ENCODE measurements around the gene FNDC8. TPM values are rescaled to one million over a fixed set of nuclear protein-coding genes. Genes with fewer than 3 reads are reported as not detected.

Gene FNDC8
- 0.33 TPM for polyA plus RNA-seq (2012; ENCODE audit: insufficient read length, low read depth)

GRCh38 chr17:35121315-35121714, at the start of gene FNDC8:
TSS of gene FNDC8 (plus strand) at chr17:35121615. CDS start at chr17:35121694, 79 bp downstream.
- no peak for TF ChIP-seq REST (IDR thresholded peaks at IDR 0.05; ENCODE audit: insufficient read depth in 1 of 2, low read depth in 2 of 2, low read length in 2 of 2)
- no peak for TF ChIP-seq FOXP2 (optimal IDR thresholded peaks at IDR 0.05; ENCODE audit: borderline replicate concordance, extremely low read depth, extremely low read length, insufficient read depth)
- no peak for TF ChIP-seq TAF1 (IDR thresholded peaks at IDR 0.05; ENCODE audit: borderline replicate concordance, insufficient read depth, low read length)
- no peak for TF ChIP-seq SIN3A (IDR thresholded peaks at IDR 0.05; ENCODE audit: borderline replicate concordance, insufficient read depth, low read length)
- TF ChIP-seq POLR2AphosphoS5 (IDR thresholded peaks at IDR 0.05; ENCODE audit: low read depth, low read length), result no peak

GRCh38 chr17:35073183-35073790, 48.1 kb upstream of the FNDC8 start:
- TF ChIP-seq REST (IDR thresholded peaks at IDR 0.05; ENCODE audit: insufficient read depth in 1 of 2, low read depth in 2 of 2, low read length in 2 of 2), result no peak
- no peak for TF ChIP-seq TAF1 (IDR thresholded peaks at IDR 0.05; ENCODE audit: borderline replicate concordance, insufficient read depth, low read length)
- no peak for TF ChIP-seq SIN3A (IDR thresholded peaks at IDR 0.05; ENCODE audit: borderline replicate concordance, insufficient read depth, low read length)
- TF ChIP-seq POLR2AphosphoS5 (IDR thresholded peaks at IDR 0.05; ENCODE audit: low read depth, low read length), result no peak
- TF ChIP-seq FOXP2 (optimal IDR thresholded peaks at IDR 0.05; ENCODE audit: borderline replicate concordance, extremely low read depth, extremely low read length, insufficient read depth), result no peak

GRCh38 chr17:35073991-35074627, 47.3 kb upstream of the FNDC8 start:
- TF ChIP-seq POLR2AphosphoS5 (IDR thresholded peaks at IDR 0.05; ENCODE audit: low read depth, low read length), result no peak
- TF ChIP-seq TAF1 (IDR thresholded peaks at IDR 0.05; ENCODE audit: borderline replicate concordance, insufficient read depth, low read length), result no peak
- no peak for TF ChIP-seq SIN3A (IDR thresholded peaks at IDR 0.05; ENCODE audit: borderline replicate concordance, insufficient read depth, low read length)
- TF ChIP-seq FOXP2 (optimal IDR thresholded peaks at IDR 0.05; ENCODE audit: borderline replicate concordance, extremely low read depth, extremely low read length, insufficient read depth), result no peak

GRCh38 chr17:35074711-35075707, 46.4 kb upstream of the FNDC8 start:
- TF ChIP-seq SIN3A (IDR thresholded peaks at IDR 0.05; ENCODE audit: borderline replicate concordance, insufficient read depth, low read length) (0 out of 2 replicates have a peak, but pooled peaks have one; percentile 16), FOXP2 (optimal IDR thresholded peaks at IDR 0.05; ENCODE audit: borderline replicate concordance, extremely low read depth, extremely low read length, insufficient read depth) (no peak)

- no peak for TF ChIP-seq FOXP2 (optimal IDR thresholded peaks at IDR 0.05; ENCODE audit: borderline replicate concordance, extremely low read depth, extremely low read length, insufficient read depth)
- no peak for TF ChIP-seq POLR2AphosphoS5 (IDR thresholded peaks at IDR 0.05; ENCODE audit: low read depth, low read length)
- TF ChIP-seq TAF1 (IDR thresholded peaks at IDR 0.05; ENCODE audit: borderline replicate concordance, insufficient read depth, low read length), result no peak
- no peak for TF ChIP-seq SIN3A (IDR thresholded peaks at IDR 0.05; ENCODE audit: borderline replicate concordance, insufficient read depth, low read length)
- TF ChIP-seq REST (IDR thresholded peaks at IDR 0.05; ENCODE audit: insufficient read depth in 1 of 2, low read depth in 2 of 2, low read length in 2 of 2), result no peak
Measured at GRCh38 chr17:35076874-35077273, 44.5 kb upstream of the FNDC8 start.
